B cell (primary cell): Measurements from ENCODE around the gene DLX3. TPM values are rescaled to one million over a fixed set of nuclear protein-coding genes. Genes with fewer than 3 reads are reported as not detected.

Source experiments
- ATAC-seq: fragments of 200-7000 bp; cut with Tn5 transposase; one replicate; pipeline ENCODE4 v1.10.0; 2021; ENCODE audit warnings: low read depth, mild to moderate bottlenecking, moderate number of reproducible peaks, moderate library complexity
- CTCF ChIA-PET: fragments of 350-600 bp; sonication (Branson Sonifier 250); formaldehyde crosslinking; loops from one replicate; lab custom pipeline; 2021; ENCODE audit warnings: antibody characterized with exemption, inconsistent platforms; lab: Charles Lee
- POLR2A ChIA-PET: fragments of 350-600 bp; sonication (Branson Sonifier 250); formaldehyde crosslinking; loops from one replicate; lab custom pipeline; 2021; ENCODE audit warnings: antibody characterized with exemption; lab: Charles Lee
- DNase-seq: peaks from one replicate; pipeline ENCODE4 v3.0.0; 2013
- H2AFZ ChIP-seq: 2 replicates; pipeline ENCODE4 v1.6.1; 2012; ENCODE audit warnings: mild to moderate bottlenecking, low read depth, low read length; ENCODE audit not compliant: insufficient read depth, poor library complexity, severe bottlenecking
- H3K27ac ChIP-seq, 2 donors: 1 replicate in 1 of 2; 2 replicates in 1 of 2; pipeline ENCODE4 v1.5.1; 2012 to 2013; ENCODE audit warnings: low read length in 2 of 2, mild to moderate bottlenecking in 2 of 2, moderate library complexity in 1 of 2
- H3K27me3 ChIP-seq, 4 experiments: fragments of 200-600 bp in 1 of 4; sonication (generic) in 1 of 4; replicated peaks in 1 of 4; 1 replicate in 2 of 4; 2 replicates in 2 of 4; pipeline versions ENCODE4 v1.6.1 to v1.7.0; 2013 to 2016; ENCODE audit warnings: low read length in 3 of 4, mild to moderate bottlenecking in 2 of 4, mixed read lengths in 1 of 4, moderate library complexity in 1 of 4; ENCODE audit not compliant: insufficient read depth in 4 of 4, control insufficient read depth in 3 of 4; ENCODE audit errors: control extremely low read depth in 1 of 4
- H3K36me3 ChIP-seq, 2 experiments: replicated peaks in 1 of 2; 1 replicate in 1 of 2; 2 replicates in 1 of 2; pipeline versions ENCODE4 v1.6.1 to v1.7.1; 2013; ENCODE audit warnings: low read length in 1 of 2; ENCODE audit not compliant: insufficient read depth in 2 of 2, control insufficient read depth in 1 of 2; ENCODE audit errors: control extremely low read depth in 1 of 2, extremely low read depth in 1 of 2
- H3K4me1 ChIP-seq, 2 donors: fragments of 200-600 bp in 1 of 2; sonication (generic) in 1 of 2; 1 replicate in 1 of 2; 2 replicates in 1 of 2; pipeline versions ENCODE4 v1.5.1 to v1.6.1; 2013 to 2017; ENCODE audit warnings: low read length in 2 of 2; ENCODE audit not compliant: control insufficient read depth in 2 of 2, insufficient read depth in 2 of 2
- H3K4me2 ChIP-seq: replicated peaks from 2 replicates; pipeline ENCODE3; 2012; ENCODE audit warnings: mild to moderate bottlenecking, low read depth, low read length; ENCODE audit not compliant: poor library complexity, severe bottlenecking
- H3K4me3 ChIP-seq, 5 experiments: fragments of 200-600 bp in 1 of 5; sonication (generic) in 1 of 5; 1 replicate in 3 of 5; 2 replicates in 2 of 5; pipeline versions ENCODE4 v1.5.1 to v1.7.0; 2011 to 2016; ENCODE audit warnings: low read length in 4 of 5, mild to moderate bottlenecking in 4 of 5, low read depth in 2 of 5, control low read depth in 1 of 5, moderate library complexity in 1 of 5; ENCODE audit not compliant: insufficient read depth in 1 of 5; ENCODE audit errors: control extremely low read depth in 1 of 5, extremely low read depth in 1 of 5
- H3K79me2 ChIP-seq: fragments of 200-600 bp; sonication (generic); one replicate; pipeline ENCODE4 v1.6.0; 2016; ENCODE audit warnings: low read length; ENCODE audit not compliant: control insufficient read depth, insufficient read depth
- H3K9ac ChIP-seq: fragments of 200-600 bp; sonication (generic); 2 replicates; pipeline ENCODE4 v1.6.1; 2017; ENCODE audit warnings: mild to moderate bottlenecking, low read length, moderate library complexity
- H3K9me3 ChIP-seq, 3 donors: one replicate each; pipeline versions ENCODE4 v1.6.1 to v1.7.1; 2013; ENCODE audit warnings: low read length in 2 of 3; ENCODE audit not compliant: control insufficient read depth in 2 of 3, insufficient read depth in 1 of 3; ENCODE audit errors: control extremely low read depth in 1 of 3
- H4K20me1 ChIP-seq: 2 replicates; pipeline ENCODE4 v1.6.0; 2012; ENCODE audit warnings: mild to moderate bottlenecking, low read length; ENCODE audit not compliant: insufficient read depth, control insufficient read depth, poor library complexity, severe bottlenecking
- H3K27ac Mint-ChIP-seq: one replicate; pipeline ENCODE4 v1.8.0; 2021; ENCODE audit warnings: mixed read lengths
- H3K27me3 Mint-ChIP-seq: one replicate; pipeline ENCODE4 v1.8.0; 2021; ENCODE audit warnings: mixed read lengths
- H3K4me1 Mint-ChIP-seq: one replicate; pipeline ENCODE4 v1.8.0; 2021; ENCODE audit warnings: mixed read lengths
- H3K4me3 Mint-ChIP-seq: one replicate; pipeline ENCODE4 v1.8.0; 2021; ENCODE audit warnings: mixed read lengths
- H3K9me3 Mint-ChIP-seq: one replicate; pipeline ENCODE4 v1.8.0; 2022; ENCODE audit warnings: mixed read lengths; ENCODE audit not compliant: insufficient read depth
- EZH2 ChIP-seq: IDR thresholded peaks from 2 replicates; pipeline ENCODE4 v1.6.1; 2012; ENCODE audit warnings: borderline replicate concordance, low read depth, mild to moderate bottlenecking, moderate library complexity, low read length; ENCODE audit not compliant: insufficient read depth, poor library complexity, severe bottlenecking
- WGBS: methylation state at CpG from one replicate; pipeline ENCODE4 v1.1.5; 2013; ENCODE audit warnings: missing lambda C conversion rate; ENCODE audit not compliant: insufficient coverage; 5-methylcytosine and 5-hydroxymethylcytosine counted together
- intact Hi-C: fragments of 100-400 bp; cut with micrococcal nuclease; formaldehyde crosslinking; loops from one replicate; pipeline ENCODE4 v1.10.0; 2022
- polyA plus RNA-seq: library from polyadenylated mRNA; depleted of rRNA; stranded (reverse); fragments of >200 nt; gene quantifications from 2 replicates; pipeline ENCODE4 v1.2.3, GENCODE V29; 2012
- total RNA-seq, 2 donors: library from RNA; stranded (reverse); fragments of 120-200 nt in 1 of 2; gene quantifications; 1 replicate in 1 of 2; 2 replicates in 1 of 2; pipeline versions ENCODE4 v1.2.3 to v1.2.4, GENCODE V29; 2013 to 2022
- TF ChIP-seq, protein P1 (sequence below): fragments of 200-600 bp; IDR thresholded peaks from one replicate; pipeline ENCODE4 v1.8.0; 2022; ENCODE audit warnings: antibody characterized with exemption, mild to moderate bottlenecking

Gene DLX3
- total and polyA plus RNA-seq, 2 donors (not counting 1 experiment from before 2014, with no cell fraction given): not detected

DNA sequence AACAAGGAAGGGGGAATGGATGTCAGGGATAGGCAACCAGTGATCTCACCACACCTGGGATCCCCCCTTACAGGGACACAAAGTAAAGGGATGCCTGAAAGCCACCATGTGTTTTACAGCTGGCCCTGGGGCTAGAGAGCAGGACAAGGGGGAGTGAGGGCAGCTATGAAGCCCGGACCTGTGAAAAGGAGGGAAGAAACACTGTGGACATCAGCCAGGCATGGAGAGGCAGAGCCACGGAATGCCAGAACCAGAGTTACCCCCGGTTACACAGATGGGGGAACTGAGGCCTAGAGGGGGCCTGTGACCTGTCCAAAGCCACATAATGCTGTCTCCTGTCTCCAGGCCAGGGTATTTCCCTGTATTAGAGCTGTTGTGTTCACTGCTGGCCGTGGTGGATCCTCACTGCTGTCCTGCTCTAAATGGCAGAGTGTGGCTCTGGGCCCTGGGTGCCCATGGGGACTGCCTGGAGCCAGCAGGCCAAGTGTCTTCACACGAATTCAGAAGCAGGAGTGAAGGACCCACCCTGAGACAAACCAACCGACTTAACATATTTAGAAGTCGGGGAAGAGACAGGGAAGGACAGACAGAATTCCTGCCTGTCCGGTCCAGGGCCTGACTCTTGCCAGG is 31.1 kb upstream of the DLX3 start:
- Histone ChIP-seq H2AFZ (no peak overlapping the region), H3K4me2 (no peak overlapping the region), H3K4me3 (no peak overlapping the region), H3K36me3 (no peaks in the 10 kb centered on the region), H3K9ac (no peak overlapping the region), H3K27me3 (peaks cover 0 to 33% (median 13%) of the 10 kb centered on the region in 4 experiments), H3K4me1 (peaks cover 10 to 13% of the 10 kb centered on the region in 2 donors), H3K9me3 (no peaks in the 10 kb centered on the region), H3K27ac (no peak overlapping the region), H4K20me1 (no peaks in the 10 kb centered on the region), H3K79me2 (no peaks in the 10 kb centered on the region)
- H3K9me3 Mint-ChIP-seq: no peaks in the 10 kb centered on the region
- ATAC-seq (no peak), DNase-seq (no peak)
- intact Hi-C loops: no loop called here
- WGBS: 76% methylated on average over 8 of the region's 8 CpGs
- peaks cover 40% of the 10 kb centered on the region for H3K27me3 Mint-ChIP-seq
- H3K27ac Mint-ChIP-seq: no peak overlapping the region
- ChIA-PET CTCF (interaction anchor here (0.6 to 4.9 kb wide), 10 partner anchors 19 to 272 kb away, joined by 3 to 68 read pairs (median 4); partner anchors contain the start of gene ITGA3), POLR2A (no interaction called here)
- no peak for TF ChIP-seq EZH2
- TF ChIP-seq, protein P1, sequence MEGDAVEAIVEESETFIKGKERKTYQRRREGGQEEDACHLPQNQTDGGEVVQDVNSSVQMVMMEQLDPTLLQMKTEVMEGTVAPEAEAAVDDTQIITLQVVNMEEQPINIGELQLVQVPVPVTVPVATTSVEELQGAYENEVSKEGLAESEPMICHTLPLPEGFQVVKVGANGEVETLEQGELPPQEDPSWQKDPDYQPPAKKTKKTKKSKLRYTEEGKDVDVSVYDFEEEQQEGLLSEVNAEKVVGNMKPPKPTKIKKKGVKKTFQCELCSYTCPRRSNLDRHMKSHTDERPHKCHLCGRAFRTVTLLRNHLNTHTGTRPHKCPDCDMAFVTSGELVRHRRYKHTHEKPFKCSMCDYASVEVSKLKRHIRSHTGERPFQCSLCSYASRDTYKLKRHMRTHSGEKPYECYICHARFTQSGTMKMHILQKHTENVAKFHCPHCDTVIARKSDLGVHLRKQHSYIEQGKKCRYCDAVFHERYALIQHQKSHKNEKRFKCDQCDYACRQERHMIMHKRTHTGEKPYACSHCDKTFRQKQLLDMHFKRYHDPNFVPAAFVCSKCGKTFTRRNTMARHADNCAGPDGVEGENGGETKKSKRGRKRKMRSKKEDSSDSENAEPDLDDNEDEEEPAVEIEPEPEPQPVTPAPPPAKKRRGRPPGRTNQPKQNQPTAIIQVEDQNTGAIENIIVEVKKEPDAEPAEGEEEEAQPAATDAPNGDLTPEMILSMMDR: no peak
- peaks cover 11% of the 10 kb centered on the region for H3K4me1 Mint-ChIP-seq
- H3K4me3 Mint-ChIP-seq: no peak overlapping the region

GRCh38 chr17:50024808-50025207 is 29.8 kb upstream of the DLX3 start:
- DNase-seq (no peak), ATAC-seq (no peak)
- H3K27ac Mint-ChIP-seq: no peak overlapping the region
- Histone ChIP-seq H2AFZ (no peak overlapping the region), H3K27me3 (peaks cover 0 to 39% (median 13%) of the 10 kb centered on the region in 4 experiments), H3K9me3 (no peaks in the 10 kb centered on the region), H3K4me3 (no peak overlapping the region), H4K20me1 (no peaks in the 10 kb centered on the region), H3K36me3 (no peaks in the 10 kb centered on the region), H3K4me1 (peaks cover 10 to 13% of the 10 kb centered on the region in 2 donors), H3K9ac (no peak overlapping the region), H3K27ac (no peak overlapping the region), H3K4me2 (no peak overlapping the region), H3K79me2 (no peaks in the 10 kb centered on the region)
- POLR2A ChIA-PET: no interaction called here
- H3K4me1 Mint-ChIP-seq: peaks cover 11% of the 10 kb centered on the region
- H3K9me3 Mint-ChIP-seq: no peaks in the 10 kb centered on the region
- no peak for TF ChIP-seq EZH2
- TF ChIP-seq, protein P1: no peak
- 21% methylated on average over 4 of the region's 7 CpGs for WGBS
- CTCF ChIA-PET: interaction anchor here (1.0 to 4.9 kb wide), 3 partner anchors 10 to 273 kb away, joined by 3 to 68 read pairs (median 15); no protein-coding TSS in a partner anchor
- intact Hi-C loops: no loop called here
- no peak overlapping the region for H3K4me3 Mint-ChIP-seq
- peaks cover 39% of the 10 kb centered on the region for H3K27me3 Mint-ChIP-seq
